ENCODE results near the gene DAPK2.

The DAPK2 gene

GRCh38 chr15:64022571-64022970 is 23.7 kb downstream of the DAPK2 start:
- DNase-seq, result no peak

- no peak for DNase-seq
These were observed 26.5 kb downstream of the DAPK2 start for GRCh38 chr15:64019764-64020163.

- DNase-seq, result no peak
These were observed 28.6 kb downstream of the DAPK2 start for GRCh38 chr15:64017591-64018163.

GRCh38 chr15:64017082-64017588 is 29.1 kb downstream of the DAPK2 start:
- no peak for DNase-seq

GRCh38 chr15:64016257-64016656 is 30.0 kb downstream of the DAPK2 start:
- DNase-seq, result no peak

GRCh38 chr15:64014995-64015394 is 31.3 kb downstream of the DAPK2 start:
- no peak for DNase-seq

- no peak for DNase-seq
These were observed 32.9 kb downstream of the DAPK2 start for GRCh38 chr15:64013179-64014062.

GRCh38 chr15:64011736-64012135 is 34.5 kb downstream of the DAPK2 start:
- DNase-seq, result no peak

- no peak for DNase-seq
These were observed 35.6 kb downstream of the DAPK2 start for GRCh38 chr15:64010719-64011118.

- DNase-seq, result no peak
These were observed 36.5 kb downstream of the DAPK2 start for GRCh38 chr15:64009798-64010261.

GRCh38 chr15:64009241-64009640 is 37.0 kb downstream of the DAPK2 start:
- no peak for DNase-seq

GRCh38 chr15:64008177-64008576 is 38.1 kb downstream of the DAPK2 start:
- DNase-seq, result no peak

- no peak for DNase-seq
These were observed 39.6 kb downstream of the DAPK2 start for GRCh38 chr15:64006642-64007041.

- no peak for DNase-seq
These were observed 41.7 kb downstream of the DAPK2 start for GRCh38 chr15:64004587-64004986.

GRCh38 chr15:64004056-64004455 is 42.2 kb downstream of the DAPK2 start:
- DNase-seq, result no peak

GRCh38 chr15:64003182-64003581 is 43.1 kb downstream of the DAPK2 start:
- no peak for DNase-seq

- DNase-seq, result no peak
These were observed 45.1 kb downstream of the DAPK2 start for GRCh38 chr15:64001148-64001547.

GRCh38 chr15:64000183-64000951 is 45.9 kb downstream of the DAPK2 start:
- no peak for DNase-seq

- no peak for DNase-seq
These were observed 47.1 kb downstream of the DAPK2 start for GRCh38 chr15:63999177-63999576.

GRCh38 chr15:63998489-63998888 is 47.8 kb downstream of the DAPK2 start:
- no peak for DNase-seq

- DNase-seq, result no peak
These were observed 48.4 kb downstream of the DAPK2 start for GRCh38 chr15:63997715-63998442.

GRCh38 chr15:63996794-63997357 is 49.4 kb downstream of the DAPK2 start:
- DNase-seq, result no peak
